Upper lobe of left lung (tissue), 6 donors: ENCODE results near the gene RBM18. TPM values are rescaled to one million over a fixed set of nuclear protein-coding genes. Genes with fewer than 3 reads are reported as not detected.
A peak's percentile ranks its signal among the peaks of the same experiment; 100 is the strongest.

ENCODE experiments used
- ATAC-seq, 2 donors: fragments of 200-7000 bp; cut with Tn5 transposase; one replicate each; pipeline ENCODE4 v1.9.1; 2022; ENCODE audit warnings: mild to moderate bottlenecking in 2 of 2, moderate library complexity in 2 of 2; ENCODE audit not compliant: low FRiP score in 2 of 2
- DNase-seq, 2 donors: peaks; one replicate each; pipeline ENCODE4 v3.0.0-alpha.2; 2019 to 2020
- H3K27ac ChIP-seq, 4 donors: fragments of 200-600 bp; sonication (generic); one replicate each; pipeline ENCODE4 v1.5.1; 2016 to 2019
- H3K27me3 ChIP-seq, 4 donors: fragments of 200-600 bp; sonication (generic); one replicate each; pipeline ENCODE4 v1.5.1; 2017 to 2019
- H3K36me3 ChIP-seq, 4 donors: fragments of 200-600 bp; sonication (generic); one replicate each; pipeline ENCODE4 v1.5.1; 2016 to 2019
- H3K4me1 ChIP-seq, 4 donors: fragments of 200-600 bp; sonication (generic); one replicate each; pipeline ENCODE4 v1.5.1; 2018 to 2019
- H3K4me3 ChIP-seq, 4 donors: fragments of 200-600 bp; sonication (generic); one replicate each; pipeline ENCODE4 v1.5.1; 2017 to 2019; ENCODE audit warnings: mild to moderate bottlenecking in 2 of 4, moderate library complexity in 1 of 4
- H3K9me3 ChIP-seq, 4 donors: fragments of 200-600 bp; sonication (generic); one replicate each; pipeline ENCODE4 v1.5.1; 2018 to 2019
- EP300 ChIP-seq, 4 donors: sonication (generic); formaldehyde crosslinking; IDR thresholded peaks; one replicate each; pipeline ENCODE4 v1.5.1; 2017; ENCODE audit warnings: antibody characterized with exemption in 4 of 4, control low read depth in 2 of 4
- POLR2A ChIP-seq, 4 donors: fragments of 450-650 bp; IDR thresholded peaks; one replicate each; pipeline ENCODE4 v1.5.1; 2016 to 2017; ENCODE audit warnings: antibody characterized with exemption in 4 of 4, mild to moderate bottlenecking in 2 of 4
- POLR2AphosphoS5 ChIP-seq, 2 donors: sonication (generic); formaldehyde crosslinking; IDR thresholded peaks; one replicate each; pipeline ENCODE4 v1.5.1; 2017; ENCODE audit warnings: antibody characterized with exemption in 2 of 2
- WGBS, 2 donors: methylation state at CpG; one replicate each; pipeline ENCODE4 v1.1.5; 2017 to 2018; 5-methylcytosine and 5-hydroxymethylcytosine counted together
- total RNA-seq, 6 donors: library from RNA; depleted of rRNA in 4 of 6; stranded (reverse); fragments of >200 nt in 4 of 6; gene quantifications; one replicate each; pipeline versions ENCODE4 v1.1.0 to v1.2.1, GENCODE V29; 2016 to 2021
- TF ChIP-seq, protein P1 (sequence below), 6 experiments: fragments of 450-650 bp in 4 of 6; fragments of 200-600 bp in 2 of 6; sonication (generic) in 2 of 6; IDR thresholded peaks; one replicate each; pipeline ENCODE4 v1.5.1; 2016 to 2019; ENCODE audit warnings: antibody characterized with exemption in 6 of 6
- donor health status: DM: no; HTN: no; CAD: no; lungs with moderate emphysema.
- donor health status: DM: no; HTN: yes; CAD: no; lungs with severe emphysema.

Gene RBM18
- total RNA-seq, 6 donors from 2014 or later, result 3.0 to 19.9 (median 11.8) TPM

DNA sequence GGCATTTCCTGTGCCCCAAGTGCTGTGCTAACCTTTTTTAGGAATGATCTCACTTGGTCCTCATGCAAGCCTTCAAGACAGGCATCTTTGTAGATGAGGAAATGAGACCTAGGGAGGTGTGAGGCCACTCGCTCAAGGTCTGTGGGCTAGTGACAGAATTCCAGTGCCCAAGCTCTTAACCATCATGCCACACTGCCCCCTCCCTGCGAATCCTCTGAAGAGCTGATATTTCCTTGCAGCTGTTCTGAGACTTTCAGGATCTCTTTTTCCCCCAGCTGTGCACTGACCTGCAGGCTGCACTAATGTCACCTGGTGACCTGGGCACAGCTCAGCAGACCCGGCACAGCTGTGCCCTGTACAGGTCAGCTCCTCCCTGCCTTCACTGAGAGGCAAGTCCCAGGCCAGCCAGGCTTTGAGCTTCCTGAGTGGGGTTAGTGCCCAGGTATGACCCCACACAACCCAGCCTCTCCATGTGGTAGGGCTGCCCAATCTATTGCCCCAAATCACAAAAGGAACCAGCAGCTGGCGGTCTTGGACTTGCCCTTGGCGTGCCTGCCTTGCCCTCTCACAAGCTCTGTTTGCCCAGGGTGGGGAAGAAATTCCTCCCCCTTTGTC lies 72.3 kb downstream of the RBM18 start:
- DNase-seq (no peak), ATAC-seq (peak in 1 of 2 donors; percentile 18)
- H3K27me3 ChIP-seq, result no peaks in the 10 kb centered on the region
- no peak overlapping the region for H3K27ac ChIP-seq
- no peaks in the 10 kb centered on the region for H3K9me3 ChIP-seq
- no peak overlapping the region for H3K4me3 ChIP-seq
- WGBS, 2 donors, result 55 to 84% methylated on average over 2 to 5 of the region's 5 CpGs
- no peaks in the 10 kb centered on the region for H3K4me1 ChIP-seq
- H3K36me3 ChIP-seq, result no peaks in the 10 kb centered on the region
- TF ChIP-seq, protein P1, sequence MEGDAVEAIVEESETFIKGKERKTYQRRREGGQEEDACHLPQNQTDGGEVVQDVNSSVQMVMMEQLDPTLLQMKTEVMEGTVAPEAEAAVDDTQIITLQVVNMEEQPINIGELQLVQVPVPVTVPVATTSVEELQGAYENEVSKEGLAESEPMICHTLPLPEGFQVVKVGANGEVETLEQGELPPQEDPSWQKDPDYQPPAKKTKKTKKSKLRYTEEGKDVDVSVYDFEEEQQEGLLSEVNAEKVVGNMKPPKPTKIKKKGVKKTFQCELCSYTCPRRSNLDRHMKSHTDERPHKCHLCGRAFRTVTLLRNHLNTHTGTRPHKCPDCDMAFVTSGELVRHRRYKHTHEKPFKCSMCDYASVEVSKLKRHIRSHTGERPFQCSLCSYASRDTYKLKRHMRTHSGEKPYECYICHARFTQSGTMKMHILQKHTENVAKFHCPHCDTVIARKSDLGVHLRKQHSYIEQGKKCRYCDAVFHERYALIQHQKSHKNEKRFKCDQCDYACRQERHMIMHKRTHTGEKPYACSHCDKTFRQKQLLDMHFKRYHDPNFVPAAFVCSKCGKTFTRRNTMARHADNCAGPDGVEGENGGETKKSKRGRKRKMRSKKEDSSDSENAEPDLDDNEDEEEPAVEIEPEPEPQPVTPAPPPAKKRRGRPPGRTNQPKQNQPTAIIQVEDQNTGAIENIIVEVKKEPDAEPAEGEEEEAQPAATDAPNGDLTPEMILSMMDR (IDR thresholded peaks at IDR 0.05), result no peak
- no peak for TF ChIP-seq EP300 (IDR thresholded peaks at IDR 0.05)
- no peak for TF ChIP-seq POLR2AphosphoS5 (IDR thresholded peaks at IDR 0.05)
- no peak for TF ChIP-seq POLR2A (IDR thresholded peaks at IDR 0.05)

DNA sequence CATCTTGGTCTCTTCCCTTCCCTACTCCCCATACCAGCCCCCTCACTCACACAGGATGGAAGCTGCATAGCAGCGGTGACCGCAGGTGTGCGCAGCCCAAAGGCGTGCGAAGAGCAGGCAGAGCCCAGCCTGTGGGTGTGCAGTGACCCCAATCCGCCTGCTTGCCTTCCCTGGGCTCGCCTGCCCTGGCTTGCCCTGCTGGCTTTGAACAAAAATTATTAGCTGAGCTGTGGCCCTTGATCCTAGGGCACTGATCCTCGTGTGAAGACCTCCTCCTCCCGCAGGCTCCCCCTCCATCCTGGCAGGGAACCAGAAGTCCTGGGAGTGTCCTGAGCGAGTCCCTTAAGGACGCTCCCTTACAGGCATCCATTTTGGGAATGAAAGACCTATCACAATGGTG lies 73.1 kb downstream of the RBM18 start:
- peak in 1 of 2 donors; percentile 5 for ATAC-seq

DNA sequence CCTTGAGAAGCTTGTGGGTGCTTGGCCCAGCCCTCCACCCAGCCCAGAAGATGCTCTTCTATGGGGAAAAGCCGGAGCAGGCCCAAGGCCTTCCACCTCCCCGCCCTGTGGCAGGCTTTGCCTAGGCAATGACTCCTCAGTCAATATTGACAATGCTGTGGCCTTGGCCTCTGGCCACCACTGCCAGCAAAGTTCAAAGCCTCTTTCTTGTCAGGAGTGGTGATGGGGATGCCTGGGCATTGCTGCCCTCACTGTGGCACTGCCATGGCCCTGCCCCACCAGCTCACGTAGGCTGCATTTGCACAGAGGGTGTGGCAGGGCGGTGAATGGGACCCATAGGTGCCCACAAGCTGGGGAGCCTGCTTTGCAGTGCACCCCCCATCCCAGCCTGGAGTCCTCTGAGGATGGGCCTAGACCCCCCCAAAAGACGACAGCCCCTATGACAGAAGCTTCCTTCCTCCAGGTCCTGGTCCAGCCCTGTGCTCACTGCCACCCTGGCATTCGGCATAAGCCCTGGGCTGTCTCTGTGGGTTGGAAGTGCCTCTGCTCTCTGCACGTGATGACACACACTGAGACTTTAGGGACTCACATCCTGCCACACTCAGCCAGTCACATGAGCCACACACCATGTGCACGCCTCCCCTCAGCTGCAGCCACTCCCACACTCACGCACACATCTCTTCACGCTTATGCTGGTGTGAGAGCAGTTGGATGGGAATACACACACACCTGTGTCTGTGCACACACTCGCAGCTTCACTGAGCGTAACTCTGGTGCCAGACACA lies 73.9 kb downstream of the RBM18 start:
- Histone ChIP-seq H3K9me3 (no peaks in the 10 kb centered on the region), H3K27me3 (no peaks in the 10 kb centered on the region), H3K36me3 (no peaks in the 10 kb centered on the region), H3K27ac (no peak overlapping the region), H3K4me1 (no peaks in the 10 kb centered on the region), H3K4me3 (no peak overlapping the region)
- 74 to 76% methylated on average over 10 to 12 of the region's 12 CpGs for WGBS, 2 donors
- TF ChIP-seq POLR2AphosphoS5 (IDR thresholded peaks at IDR 0.05) (no peak), EP300 (IDR thresholded peaks at IDR 0.05) (no peak), POLR2A (IDR thresholded peaks at IDR 0.05) (no peak)
- TF ChIP-seq, protein P1 (IDR thresholded peaks at IDR 0.05), result no peak
- ATAC-seq, result no peak
- DNase-seq, result peak in 1 of 2 donors; percentile 64

More for the DNA sequence above, 73.1 kb downstream of the RBM18 start:
- WGBS, 2 donors, result 72 to 73% methylated on average over 10 to 11 of the region's 11 CpGs
- H3K4me3 ChIP-seq, result no peak overlapping the region
- H3K27ac ChIP-seq, result no peak overlapping the region
- H3K4me1 ChIP-seq, result no peaks in the 10 kb centered on the region
- TF ChIP-seq, protein P1 (IDR thresholded peaks at IDR 0.05), result no peak
- no peak for TF ChIP-seq POLR2A (IDR thresholded peaks at IDR 0.05)
- H3K9me3 ChIP-seq, result no peaks in the 10 kb centered on the region
- H3K27me3 ChIP-seq, result no peaks in the 10 kb centered on the region
- H3K36me3 ChIP-seq, result no peaks in the 10 kb centered on the region
- DNase-seq, result peak in 1 of 2 donors; percentile 52

DNA sequence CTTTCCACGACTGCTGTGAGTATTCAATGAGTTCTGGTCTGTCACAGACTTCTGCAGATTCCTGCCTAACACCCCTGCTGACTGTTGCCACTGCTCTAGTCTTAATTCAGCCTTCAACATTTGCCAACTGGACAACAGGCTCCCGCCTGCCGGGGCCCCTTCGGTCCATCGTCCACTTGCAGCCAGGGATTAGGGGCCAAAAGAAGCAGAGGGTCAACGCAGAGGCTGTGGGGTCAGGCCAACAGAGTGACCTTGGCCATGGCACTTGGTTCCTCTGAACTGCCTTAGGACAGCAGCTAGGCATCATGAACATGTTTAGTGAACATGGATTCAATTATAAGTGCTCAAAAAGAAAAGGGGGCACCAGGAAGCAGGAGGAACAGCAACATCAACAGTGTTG lies 76.3 kb downstream of the RBM18 start:
- Histone ChIP-seq H3K27ac (no peak overlapping the region), H3K9me3 (no peaks in the 10 kb centered on the region), H3K36me3 (no peaks in the 10 kb centered on the region), H3K4me3 (no peak overlapping the region), H3K4me1 (no peaks in the 10 kb centered on the region), H3K27me3 (no peaks in the 10 kb centered on the region)
- WGBS, 2 donors, result 88 to 90% methylated on average over 6 of the region's 6 CpGs
- no peak for ATAC-seq
- TF ChIP-seq, protein P1 (IDR thresholded peaks at IDR 0.05), result no peak
- TF ChIP-seq POLR2A (IDR thresholded peaks at IDR 0.05) (no peak), POLR2AphosphoS5 (IDR thresholded peaks at IDR 0.05) (no peak)
- DNase-seq, result no peak

Other genes starting within 250 kb of the RBM18 start
- gene TTLL11, start 171.5 kb downstream of the RBM18 start, total RNA-seq, result 10 to 100 TPM in 5 of 6 donors, 1 to 10 TPM in 1; 6.8 to 18.9 (median 12.9) TPM
- 10 to 100 TPM; 25.6 to 46.5 (median 35.5) TPM for gene NDUFA8, start 105.1 kb downstream of the RBM18 start, total RNA-seq
- 10 to 100 TPM in 3 of 6 donors, 1 to 10 TPM in 2, not detected in 1; 3.5 to 33.5 (median 10.5) TPM for gene MORN5, start 104.9 kb downstream of the RBM18 start, total RNA-seq
- 10 to 100 TPM in 1 of 6 donors, 1 to 10 TPM in 5; 1.0 to 11.3 (median 2.9) TPM for gene LHX6, start 35.9 kb downstream of the RBM18 start, total RNA-seq
- 10 to 100 TPM; 21.4 to 54.5 (median 29.7) TPM for gene MRRF, start within 50 bp of the RBM18 start, total RNA-seq
- 10 to 100 TPM in 2 of 6 donors, 1 to 10 TPM in 4; 5.0 to 21.4 (median 8.5) TPM for gene PTGS1, start 106.2 kb upstream of the RBM18 start, total RNA-seq
- gene OR1J1, start 213.1 kb upstream of the RBM18 start, total RNA-seq, result not detected
- gene OR1J2, start 246.0 kb upstream of the RBM18 start, total RNA-seq, result under 1 TPM in 1 of 6 donors, not detected in 5; 0.61 TPM